Measurements from ENCODE around the gene PTRH1.

GRCh38 chr9:127667906-127668305 lies 47.6 kb downstream of the PTRH1 start:
- TF ChIP-seq POLR2A (IDR thresholded peaks at IDR 0.05; ENCODE audit: low read length) (no peak), GATA1 (IDR thresholded peaks at IDR 0.05; ENCODE audit: low read depth, low read length) (no peak)
